IMR-90 (cell line): Measurements from ENCODE around the gene KCNMA1. TPM values are rescaled to one million over a fixed set of nuclear protein-coding genes. Genes with fewer than 3 reads are reported as not detected.

ENCODE experiments used
- ATAC-seq: fragments of 200-7000 bp; cut with Tn5 transposase; 2 replicates; pipeline ENCODE4 v1.9.1; 2020; ENCODE audit warnings: low read depth, mild to moderate bottlenecking, moderate library complexity
- BruUV-seq: library from RNA; stranded (reverse); fragments of 400-500 nt; replicated peaks from 2 replicates; lab custom pipeline; 2021; lab: Mats Ljungman, UMichigan
- CTCF ChIA-PET: fragments of 300-600 bp; formaldehyde crosslinking; extraction: SDS; loops from one replicate; lab custom pipeline; 2021; ENCODE audit warnings: antibody characterized with exemption; lab: Yijun Ruan, JAX
- POLR2A ChIA-PET: fragments of 300-600 bp; sonication (Branson Sonifier 250); formaldehyde crosslinking; loops from one replicate; lab custom pipeline; 2022; ENCODE audit warnings: antibody characterized with exemption; ENCODE audit not compliant: unreplicated experiment; lab: Charles Lee
- DNase-seq: peaks from one replicate; pipeline ENCODE4 v3.0.0; 2013
- H2AFZ ChIP-seq: replicated peaks from 2 replicates; pipeline ENCODE3; 2013; ENCODE audit warnings: low read length, mild to moderate bottlenecking; ENCODE audit not compliant: poor library complexity
- H2AK5ac ChIP-seq: 2 replicates; pipeline ENCODE4 v1.6.1; 2013; ENCODE audit warnings: low read depth, low read length, inconsistent platforms
- H2AK9ac ChIP-seq: replicated peaks from 2 replicates; pipeline ENCODE3; 2013; ENCODE audit warnings: mild to moderate bottlenecking, low read depth, low read length, moderate library complexity; ENCODE audit not compliant: poor library complexity
- H2BK120ac ChIP-seq: 2 replicates; pipeline ENCODE4 v1.6.1; 2013; ENCODE audit warnings: low read depth, low read length, inconsistent platforms
- H2BK15ac ChIP-seq: 3 replicates; pipeline ENCODE4 v1.6.1; 2013; ENCODE audit warnings: low read depth, low read length, inconsistent platforms
- H2BK20ac ChIP-seq: 2 replicates; pipeline ENCODE4 v1.6.1; 2013; ENCODE audit warnings: low read depth, mild to moderate bottlenecking, inconsistent platforms, low read length, moderate library complexity
- H2BK5ac ChIP-seq: 2 replicates; pipeline ENCODE4 v1.6.1; 2013; ENCODE audit warnings: mild to moderate bottlenecking, low read depth, low read length, inconsistent platforms; ENCODE audit not compliant: poor library complexity, severe bottlenecking
- H3K14ac ChIP-seq: replicated peaks from 2 replicates; pipeline ENCODE4 v1.6.1; 2013; ENCODE audit warnings: low read depth, low read length, inconsistent platforms
- H3K18ac ChIP-seq: 2 replicates; pipeline ENCODE4 v1.6.1; 2013; ENCODE audit warnings: low read depth, low read length, control low read depth
- H3K23ac ChIP-seq: 2 replicates; pipeline ENCODE4 v1.6.1; 2013; ENCODE audit warnings: low read depth, low read length, inconsistent platforms
- H3K27ac ChIP-seq: 2 replicates; pipeline ENCODE4 v1.5.1; 2013; ENCODE audit warnings: mild to moderate bottlenecking, control low read depth, low read length; ENCODE audit not compliant: insufficient read depth
- H3K27me3 ChIP-seq: 2 replicates; pipeline ENCODE4 v1.6.1; 2013; ENCODE audit warnings: low read length; ENCODE audit not compliant: control insufficient read depth, insufficient read depth
- H3K36me3 ChIP-seq: 2 replicates; pipeline ENCODE4 v1.6.1; 2013; ENCODE audit warnings: low read length, mixed read lengths; ENCODE audit not compliant: control insufficient read depth, insufficient read depth
- H3K4ac ChIP-seq: 2 replicates; pipeline ENCODE4 v1.6.1; 2013; ENCODE audit warnings: low read depth, low read length, inconsistent platforms
- H3K4me1 ChIP-seq: 2 replicates; pipeline ENCODE4 v1.6.1; 2013; ENCODE audit warnings: low read length, mixed read lengths; ENCODE audit not compliant: control insufficient read depth, insufficient read depth
- H3K4me2 ChIP-seq: 2 replicates; pipeline ENCODE4 v1.6.1; 2013; ENCODE audit warnings: low read depth, mild to moderate bottlenecking, control low read depth, low read length, moderate library complexity
- H3K4me3 ChIP-seq: 2 replicates; pipeline ENCODE4 v1.5.1; 2013; ENCODE audit warnings: low read depth, mild to moderate bottlenecking, control low read depth, low read length, moderate library complexity; ENCODE audit not compliant: insufficient read depth
- H3K56ac ChIP-seq: 2 replicates; pipeline ENCODE4 v1.6.1; 2013; ENCODE audit warnings: low read length, inconsistent platforms; ENCODE audit not compliant: insufficient read depth; ENCODE audit errors: extremely low read depth
- H3K79me1 ChIP-seq, 2 experiments: 2 replicates each; pipeline ENCODE4 v1.6.1; 2013; ENCODE audit warnings: low read length in 2 of 2, inconsistent platforms in 1 of 2, low read depth in 1 of 2
- H3K9ac ChIP-seq: 2 replicates; pipeline ENCODE4 v1.6.1; 2013; ENCODE audit warnings: low read depth, low read length, control low read depth
- H3K9me1 ChIP-seq: 2 replicates; pipeline ENCODE4 v1.6.1; 2013; ENCODE audit warnings: low read length, inconsistent platforms; ENCODE audit not compliant: insufficient read depth
- H3K9me3 ChIP-seq: 2 replicates; pipeline ENCODE4 v1.6.1; 2013; ENCODE audit warnings: low read length; ENCODE audit not compliant: control insufficient read depth, insufficient read depth
- H4K20me1 ChIP-seq: 2 replicates; pipeline ENCODE4 v1.6.1; 2013; ENCODE audit warnings: low read length, inconsistent platforms; ENCODE audit not compliant: insufficient read depth
- H4K5ac ChIP-seq: 2 replicates; pipeline ENCODE4 v1.6.1; 2013; ENCODE audit warnings: mild to moderate bottlenecking, low read depth, low read length, control low read depth
- H4K8ac ChIP-seq, 2 experiments: 2 replicates each; pipeline ENCODE4 v1.6.1; 2013; ENCODE audit warnings: low read depth in 2 of 2, low read length in 2 of 2, control low read depth in 1 of 2, inconsistent platforms in 1 of 2
- H4K91ac ChIP-seq: 2 replicates; pipeline ENCODE4 v1.6.1; 2013; ENCODE audit warnings: low read depth, low read length, inconsistent platforms; ENCODE audit not compliant: insufficient read depth
- BHLHE40 ChIP-seq: fragments of 150-350 bp; IDR thresholded peaks from 2 replicates; pipeline ENCODE4 v1.6.1; 2016; ENCODE audit warnings: mild to moderate bottlenecking, low read depth, low read length
- CEBPB ChIP-seq: IDR thresholded peaks from 2 replicates; pipeline ENCODE4 v1.6.1; 2012; ENCODE audit warnings: low read depth, low read length, improper control_type of control experiment
- FOS ChIP-seq: fragments of 150-350 bp; IDR thresholded peaks from 2 replicates; pipeline ENCODE4 v1.6.1; 2016; ENCODE audit warnings: low read depth, low read length
- MAFK ChIP-seq: IDR thresholded peaks from 2 replicates; pipeline ENCODE4 v1.6.1; 2012; ENCODE audit warnings: low read depth, low read length, improper control_type of control experiment
- MAZ ChIP-seq: IDR thresholded peaks from 2 replicates; pipeline ENCODE4 v1.6.1; 2012; ENCODE audit warnings: low read depth, mild to moderate bottlenecking, low read length, improper control_type of control experiment, moderate library complexity, borderline replicate concordance
- MXI1 ChIP-seq: IDR thresholded peaks from 2 replicates; pipeline ENCODE4 v1.6.1; 2012; ENCODE audit warnings: low read depth, mild to moderate bottlenecking, low read length, moderate library complexity, borderline replicate concordance
- NFE2L2 ChIP-seq: fragments of 150-350 bp; IDR thresholded peaks from 2 replicates; pipeline ENCODE4 v1.6.1; 2016; ENCODE audit warnings: low read depth, mild to moderate bottlenecking, low read length
- RAD21 ChIP-seq: IDR thresholded peaks from 2 replicates; pipeline ENCODE4 v1.6.1; 2012; ENCODE audit warnings: low read length, improper control_type of control experiment
- RFX5 ChIP-seq: IDR thresholded peaks from 2 replicates; pipeline ENCODE4 v1.8.0; 2012; ENCODE audit warnings: low read depth, mild to moderate bottlenecking, low read length, moderate library complexity
- SMC3 ChIP-seq: fragments of 150-350 bp; IDR thresholded peaks from 2 replicates; pipeline ENCODE4 v1.6.1; 2016; ENCODE audit warnings: low read depth, mild to moderate bottlenecking, antibody characterized with exemption, low read length, moderate library complexity
- WGBS, 2 experiments: methylation state at CpG; one replicate each; pipeline versions ENCODE4 v1.1.5 to v1.1.7; 2013; ENCODE audit warnings: missing lambda C conversion rate in 2 of 2; ENCODE audit not compliant: insufficient read length in 1 of 2; ENCODE audit errors: extremely low coverage in 2 of 2; 5-methylcytosine and 5-hydroxymethylcytosine counted together
- dilution Hi-C: fragments of 300-500 bp; cut with HindIII; formaldehyde crosslinking; loops from one replicate; pipeline ENCODE4 v1.14.3; 2018; ENCODE audit warnings: low sequenced_read_pairs; ENCODE audit not compliant: unreplicated experiment
- in situ Hi-C: fragments of 300-500 bp; cut with MboI; formaldehyde crosslinking; loops from 3 replicates; pipeline ENCODE4 v1.14.3; 2019; ENCODE audit warnings: low sequenced_read_pairs, inconsistent platforms, mixed read lengths
- intact Hi-C: fragments of 100-400 bp; cut with micrococcal nuclease; formaldehyde crosslinking; loops from 2 replicates; pipeline ENCODE4 v1.10.0; 2022
- polyA plus RNA-seq, 3 experiments: library from polyadenylated mRNA; depleted of rRNA; stranded (reverse); fragments of >200 nt; gene quantifications; 2 replicates each; pipeline ENCODE4 v1.2.3, GENCODE V29; 2012; ENCODE audit warnings: low replicate concordance in 1 of 3
- total RNA-seq: library from RNA; depleted of rRNA; stranded (reverse); fragments of >200 nt; gene quantifications from 2 replicates; pipeline ENCODE4 v1.2.3, GENCODE V29; 2012
- TF ChIP-seq, protein P1 (sequence below): fragments of 150-350 bp; IDR thresholded peaks from 2 replicates; pipeline ENCODE4 v1.6.1; 2017; ENCODE audit warnings: mild to moderate bottlenecking, antibody characterized with exemption, low read length, low read depth
- TF ChIP-seq, protein P2 (sequence below): fragments of 150-350 bp; IDR thresholded peaks from 2 replicates; pipeline ENCODE4 v1.6.1; 2016; ENCODE audit warnings: low read depth, mild to moderate bottlenecking, low read length, moderate library complexity, borderline replicate concordance

Gene KCNMA1
- total and polyA plus RNA-seq, 2 of the 4 experiments (the other 2 are of a cell fraction): 25.6 to 29.6 TPM

DNA sequence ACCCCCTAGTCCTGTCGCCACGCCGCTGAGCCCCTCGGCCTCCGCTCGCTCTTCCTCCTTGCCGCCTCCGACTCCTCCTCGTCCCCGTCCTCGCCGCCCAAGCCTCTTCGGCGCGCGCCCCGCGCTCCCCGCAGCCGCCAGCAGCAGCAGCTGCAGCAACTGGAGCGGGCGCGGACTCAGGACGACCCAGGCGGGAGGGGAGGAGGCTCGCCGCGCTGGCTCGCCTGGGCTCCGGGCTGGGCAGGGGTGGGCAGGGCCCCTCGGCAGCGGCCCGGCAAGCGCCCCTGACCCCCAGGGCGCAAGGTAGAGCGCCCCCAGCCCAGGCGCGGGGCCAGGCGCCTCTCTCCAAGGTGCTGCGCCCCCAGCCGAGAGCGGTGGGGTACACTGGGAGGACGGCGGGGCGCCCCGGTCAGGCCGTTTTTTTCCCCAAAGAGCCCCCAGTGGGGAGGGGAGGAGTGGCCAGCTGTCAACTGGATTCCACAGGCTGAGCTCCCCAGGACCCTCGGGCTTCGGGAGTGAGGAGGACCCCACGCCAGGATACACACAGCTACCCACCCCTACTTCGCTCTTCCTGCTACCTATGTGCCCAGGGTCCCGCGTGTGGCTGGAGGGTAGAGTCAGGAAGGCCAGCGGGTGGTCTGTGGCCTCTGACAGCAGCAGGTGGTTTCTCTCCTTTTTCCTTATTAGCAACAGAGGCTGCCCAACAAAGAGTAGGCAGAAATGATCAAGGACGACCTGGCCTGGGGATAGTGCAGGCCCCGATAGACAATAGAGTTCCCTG, 903 bp upstream of the KCNMA1 start:
- Histone ChIP-seq H4K8ac (no peak overlapping the region), H2BK15ac (no peak overlapping the region), H3K9me3 (no peaks in the 10 kb centered on the region), H3K27ac (peak overlapping the region; percentile 17; the same call in 1 of the 2 replicates), H2AFZ (peak overlapping the region; percentile 83), H3K14ac (no peak overlapping the region), H3K79me1 (peaks cover 0 to 16% of the 10 kb centered on the region in 2 experiments; a peak in 2 of 4 replicates), H2BK5ac (no peak overlapping the region), H2BK20ac (no peak overlapping the region), H3K27me3 (peaks cover 21% of the 10 kb centered on the region), H4K20me1 (no peaks in the 10 kb centered on the region), H3K4me3 (peak overlapping the region; percentile 95), H3K56ac (no peak overlapping the region), H3K9me1 (no peaks in the 10 kb centered on the region; the same call in 1 of the 2 replicates), H3K9ac (no peak overlapping the region; the same call in 1 of the 2 replicates), H2BK120ac (peak overlapping the region; percentile 52; the same call in 1 of the 2 replicates), H3K4ac (no peak overlapping the region), H3K36me3 (no peaks in the 10 kb centered on the region), H2AK5ac (peak overlapping the region; percentile 26), H3K4me1 (peaks cover 4% of the 10 kb centered on the region; the same call in 1 of the 2 replicates), H3K18ac (no peak overlapping the region), H3K23ac (no peak overlapping the region), H4K5ac (no peak overlapping the region), H4K91ac (no peak overlapping the region), H3K4me2 (peak overlapping the region; percentile 92), H2AK9ac (peak overlapping the region; percentile 65)
- BruUV-seq: no TSS peak
- 0% methylated on average over 3 of the region's 56 CpGs; no CpG with 5 or more reads in 1 of the 2 experiments for WGBS, 2 experiments
- ATAC-seq (peak; percentile 57), DNase-seq (peak; percentile 53)
- dilution Hi-C loops: no loop called here
- in situ Hi-C loops: no loop called here
- no peak for TF ChIP-seq MXI1
- TF ChIP-seq NFE2L2: no peak
- TF ChIP-seq BHLHE40: no peak
- TF ChIP-seq, protein P1, sequence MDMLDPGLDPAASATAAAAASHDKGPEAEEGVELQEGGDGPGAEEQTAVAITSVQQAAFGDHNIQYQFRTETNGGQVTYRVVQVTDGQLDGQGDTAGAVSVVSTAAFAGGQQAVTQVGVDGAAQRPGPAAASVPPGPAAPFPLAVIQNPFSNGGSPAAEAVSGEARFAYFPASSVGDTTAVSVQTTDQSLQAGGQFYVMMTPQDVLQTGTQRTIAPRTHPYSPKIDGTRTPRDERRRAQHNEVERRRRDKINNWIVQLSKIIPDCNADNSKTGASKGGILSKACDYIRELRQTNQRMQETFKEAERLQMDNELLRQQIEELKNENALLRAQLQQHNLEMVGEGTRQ: no peak
- TF ChIP-seq MAZ: no peak
- TF ChIP-seq, protein P2, sequence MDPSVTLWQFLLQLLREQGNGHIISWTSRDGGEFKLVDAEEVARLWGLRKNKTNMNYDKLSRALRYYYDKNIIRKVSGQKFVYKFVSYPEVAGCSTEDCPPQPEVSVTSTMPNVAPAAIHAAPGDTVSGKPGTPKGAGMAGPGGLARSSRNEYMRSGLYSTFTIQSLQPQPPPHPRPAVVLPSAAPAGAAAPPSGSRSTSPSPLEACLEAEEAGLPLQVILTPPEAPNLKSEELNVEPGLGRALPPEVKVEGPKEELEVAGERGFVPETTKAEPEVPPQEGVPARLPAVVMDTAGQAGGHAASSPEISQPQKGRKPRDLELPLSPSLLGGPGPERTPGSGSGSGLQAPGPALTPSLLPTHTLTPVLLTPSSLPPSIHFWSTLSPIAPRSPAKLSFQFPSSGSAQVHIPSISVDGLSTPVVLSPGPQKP: no peak
- no peak for TF ChIP-seq FOS
- TF ChIP-seq RFX5: no peak
- TF ChIP-seq RAD21: no peak
- TF ChIP-seq SMC3: no peak
- TF ChIP-seq CEBPB: no peak
- no peak for TF ChIP-seq MAFK
- ChIA-PET POLR2A (no interaction called here), CTCF (interaction anchor here (1.3 kb wide), 1 partner anchor 209 kb away, joined by 3 read pairs; no protein-coding TSS in a partner anchor)
- intact Hi-C loops: loop anchor here (5.0 kb wide), 1 partner anchor 131 kb away; no protein-coding TSS in a partner anchor
